ENCODE data around the gene MSH2. TPM values are rescaled to one million over a fixed set of nuclear protein-coding genes. Genes with fewer than 3 reads are reported as not detected.
"Not testable (repeated sequence)": the region's sequence is repeated elsewhere in the genome, so short reads cannot be mapped to it uniquely, and the experiment has no call there.

The MSH2 gene
- total and polyA plus RNA-seq, 4 donors, result 1.6 to 33.3 (median 3.8) TPM

DNA sequence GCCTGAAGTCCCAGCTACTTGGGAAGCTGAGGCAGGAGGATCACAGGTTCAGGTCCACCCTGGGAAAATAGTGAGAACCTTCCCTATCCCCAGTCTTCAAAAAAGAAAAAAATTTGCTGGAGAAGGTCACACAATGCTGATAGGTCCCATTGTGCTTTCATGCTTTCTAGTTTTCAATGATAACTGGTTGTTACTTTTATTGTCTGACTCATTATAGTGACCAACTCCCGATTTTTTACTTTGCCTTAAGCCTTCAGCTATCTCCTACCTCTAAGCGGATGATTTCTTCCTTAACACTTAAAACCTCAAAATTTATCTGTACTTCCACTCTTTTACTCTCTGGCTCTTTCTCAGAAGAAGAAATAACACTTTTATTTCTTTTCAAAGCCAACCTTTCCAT, 17.3 kb downstream of the MSH2 start:
- Histone ChIP-seq H3K9ac (ENCODE audit: low read depth in 1 of 2, low read length in 2 of 2) (no peak overlapping the region), H3K9me3 (ENCODE audit: control insufficient read depth in 4 of 4, low read length in 3 of 4) (no peaks in the 10 kb centered on the region), H3K27me3 (ENCODE audit: control insufficient read depth in 4 of 4, insufficient read depth in 4 of 4, low read length in 3 of 4) (no peaks in the 10 kb centered on the region), H3K4me3 (ENCODE audit: low read depth in 1 of 3, low read length in 3 of 3) (no peak overlapping the region), H3K4me1 (ENCODE audit: control insufficient read depth in 4 of 4, insufficient read depth in 4 of 4, low read length in 3 of 4) (no peaks in the 10 kb centered on the region), H3K36me3 (ENCODE audit: control insufficient read depth in 4 of 4, insufficient read depth in 3 of 4, low read depth in 1 of 4, low read length in 3 of 4) (peaks cover 0 to 9% (median 5%) of the 10 kb centered on the region in 4 donors), H3K27ac (ENCODE audit: low read depth in 1 of 2, low read length in 2 of 2) (no peak overlapping the region)
- 94% methylated on average over 2 of the region's 2 CpGs for WGBS
- TF ChIP-seq YY1 (IDR thresholded peaks at IDR 0.05) (no peak), RAD21 (IDR thresholded peaks at IDR 0.05) (no peak), GABPA (IDR thresholded peaks at IDR 0.05 in 1 of 2, conservative IDR thresholded peaks at IDR 0.05 in 1 of 2) (no peak), HNF4A (conservative IDR thresholded peaks at IDR 0.05) (no peak), SP1 (IDR thresholded peaks at IDR 0.05) (no peak), HNF4G (IDR thresholded peaks at IDR 0.05) (no peak), NR2F2 (IDR thresholded peaks at IDR 0.05) (no peak), EGR1 (IDR thresholded peaks at IDR 0.05; ENCODE audit: low read depth in 2 of 2) (no peak), TAF1 (conservative IDR thresholded peaks at IDR 0.05) (no peak)
- TF ChIP-seq, protein P1, sequence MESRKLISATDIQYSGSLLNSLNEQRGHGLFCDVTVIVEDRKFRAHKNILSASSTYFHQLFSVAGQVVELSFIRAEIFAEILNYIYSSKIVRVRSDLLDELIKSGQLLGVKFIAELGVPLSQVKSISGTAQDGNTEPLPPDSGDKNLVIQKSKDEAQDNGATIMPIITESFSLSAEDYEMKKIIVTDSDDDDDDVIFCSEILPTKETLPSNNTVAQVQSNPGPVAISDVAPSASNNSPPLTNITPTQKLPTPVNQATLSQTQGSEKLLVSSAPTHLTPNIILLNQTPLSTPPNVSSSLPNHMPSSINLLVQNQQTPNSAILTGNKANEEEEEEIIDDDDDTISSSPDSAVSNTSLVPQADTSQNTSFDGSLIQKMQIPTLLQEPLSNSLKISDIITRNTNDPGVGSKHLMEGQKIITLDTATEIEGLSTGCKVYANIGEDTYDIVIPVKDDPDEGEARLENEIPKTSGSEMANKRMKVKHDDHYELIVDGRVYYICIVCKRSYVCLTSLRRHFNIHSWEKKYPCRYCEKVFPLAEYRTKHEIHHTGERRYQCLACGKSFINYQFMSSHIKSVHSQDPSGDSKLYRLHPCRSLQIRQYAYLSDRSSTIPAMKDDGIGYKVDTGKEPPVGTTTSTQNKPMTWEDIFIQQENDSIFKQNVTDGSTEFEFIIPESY (IDR thresholded peaks at IDR 0.05), result no peak
- TF ChIP-seq, protein P2, sequence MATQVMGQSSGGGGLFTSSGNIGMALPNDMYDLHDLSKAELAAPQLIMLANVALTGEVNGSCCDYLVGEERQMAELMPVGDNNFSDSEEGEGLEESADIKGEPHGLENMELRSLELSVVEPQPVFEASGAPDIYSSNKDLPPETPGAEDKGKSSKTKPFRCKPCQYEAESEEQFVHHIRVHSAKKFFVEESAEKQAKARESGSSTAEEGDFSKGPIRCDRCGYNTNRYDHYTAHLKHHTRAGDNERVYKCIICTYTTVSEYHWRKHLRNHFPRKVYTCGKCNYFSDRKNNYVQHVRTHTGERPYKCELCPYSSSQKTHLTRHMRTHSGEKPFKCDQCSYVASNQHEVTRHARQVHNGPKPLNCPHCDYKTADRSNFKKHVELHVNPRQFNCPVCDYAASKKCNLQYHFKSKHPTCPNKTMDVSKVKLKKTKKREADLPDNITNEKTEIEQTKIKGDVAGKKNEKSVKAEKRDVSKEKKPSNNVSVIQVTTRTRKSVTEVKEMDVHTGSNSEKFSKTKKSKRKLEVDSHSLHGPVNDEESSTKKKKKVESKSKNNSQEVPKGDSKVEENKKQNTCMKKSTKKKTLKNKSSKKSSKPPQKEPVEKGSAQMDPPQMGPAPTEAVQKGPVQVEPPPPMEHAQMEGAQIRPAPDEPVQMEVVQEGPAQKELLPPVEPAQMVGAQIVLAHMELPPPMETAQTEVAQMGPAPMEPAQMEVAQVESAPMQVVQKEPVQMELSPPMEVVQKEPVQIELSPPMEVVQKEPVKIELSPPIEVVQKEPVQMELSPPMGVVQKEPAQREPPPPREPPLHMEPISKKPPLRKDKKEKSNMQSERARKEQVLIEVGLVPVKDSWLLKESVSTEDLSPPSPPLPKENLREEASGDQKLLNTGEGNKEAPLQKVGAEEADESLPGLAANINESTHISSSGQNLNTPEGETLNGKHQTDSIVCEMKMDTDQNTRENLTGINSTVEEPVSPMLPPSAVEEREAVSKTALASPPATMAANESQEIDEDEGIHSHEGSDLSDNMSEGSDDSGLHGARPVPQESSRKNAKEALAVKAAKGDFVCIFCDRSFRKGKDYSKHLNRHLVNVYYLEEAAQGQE (IDR thresholded peaks at IDR 0.05), result no peak
- TF ChIP-seq, protein P3, sequence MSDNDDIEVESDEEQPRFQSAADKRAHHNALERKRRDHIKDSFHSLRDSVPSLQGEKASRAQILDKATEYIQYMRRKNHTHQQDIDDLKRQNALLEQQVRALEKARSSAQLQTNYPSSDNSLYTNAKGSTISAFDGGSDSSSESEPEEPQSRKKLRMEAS (IDR thresholded peaks at IDR 0.05), result no peak
- TF ChIP-seq, protein P4, sequence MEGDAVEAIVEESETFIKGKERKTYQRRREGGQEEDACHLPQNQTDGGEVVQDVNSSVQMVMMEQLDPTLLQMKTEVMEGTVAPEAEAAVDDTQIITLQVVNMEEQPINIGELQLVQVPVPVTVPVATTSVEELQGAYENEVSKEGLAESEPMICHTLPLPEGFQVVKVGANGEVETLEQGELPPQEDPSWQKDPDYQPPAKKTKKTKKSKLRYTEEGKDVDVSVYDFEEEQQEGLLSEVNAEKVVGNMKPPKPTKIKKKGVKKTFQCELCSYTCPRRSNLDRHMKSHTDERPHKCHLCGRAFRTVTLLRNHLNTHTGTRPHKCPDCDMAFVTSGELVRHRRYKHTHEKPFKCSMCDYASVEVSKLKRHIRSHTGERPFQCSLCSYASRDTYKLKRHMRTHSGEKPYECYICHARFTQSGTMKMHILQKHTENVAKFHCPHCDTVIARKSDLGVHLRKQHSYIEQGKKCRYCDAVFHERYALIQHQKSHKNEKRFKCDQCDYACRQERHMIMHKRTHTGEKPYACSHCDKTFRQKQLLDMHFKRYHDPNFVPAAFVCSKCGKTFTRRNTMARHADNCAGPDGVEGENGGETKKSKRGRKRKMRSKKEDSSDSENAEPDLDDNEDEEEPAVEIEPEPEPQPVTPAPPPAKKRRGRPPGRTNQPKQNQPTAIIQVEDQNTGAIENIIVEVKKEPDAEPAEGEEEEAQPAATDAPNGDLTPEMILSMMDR (IDR thresholded peaks at IDR 0.05; ENCODE audit: low read depth, low read length, missing input control), result no peak
- DNase-seq (ENCODE audit: low spot score), result no peak

DNA sequence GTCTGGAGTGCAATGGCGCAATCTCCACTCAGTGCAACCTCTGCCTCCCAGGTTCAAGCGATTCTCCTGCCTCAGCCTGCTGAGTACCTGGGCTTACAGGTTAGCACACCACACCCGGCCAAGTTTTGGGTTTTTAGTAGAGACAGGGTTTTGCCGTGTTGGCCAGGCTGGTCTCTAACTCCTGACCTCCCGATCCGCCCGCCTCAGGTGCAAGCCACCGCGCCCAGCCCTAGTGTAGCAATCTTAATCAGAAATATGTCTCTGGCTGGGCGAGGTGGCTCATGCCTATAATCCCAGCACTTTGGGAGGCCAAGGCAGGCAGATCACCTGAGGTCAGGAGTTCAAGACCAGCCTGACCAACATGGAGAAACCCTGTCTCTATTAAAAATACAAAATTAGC, 17.7 kb downstream of the MSH2 start:
- not testable (repeated sequence) for H3K4me3 ChIP-seq (ENCODE audit: low read depth in 1 of 3, low read length in 3 of 3); DNase-seq (ENCODE audit: low spot score); H3K27ac ChIP-seq (ENCODE audit: low read depth in 1 of 2, low read length in 2 of 2); H3K9me3 ChIP-seq (ENCODE audit: control insufficient read depth in 4 of 4, low read length in 3 of 4); H3K36me3 ChIP-seq (ENCODE audit: control insufficient read depth in 4 of 4, insufficient read depth in 3 of 4, low read depth in 1 of 4, low read length in 3 of 4); H3K4me1 ChIP-seq (ENCODE audit: control insufficient read depth in 4 of 4, insufficient read depth in 4 of 4, low read length in 3 of 4); H3K9ac ChIP-seq (ENCODE audit: low read depth in 1 of 2, low read length in 2 of 2); H3K27me3 ChIP-seq (ENCODE audit: control insufficient read depth in 4 of 4, insufficient read depth in 4 of 4, low read length in 3 of 4)
- 88% methylated on average over 10 of the region's 10 CpGs for WGBS
